NCI-H1105 (cell line): Measurements from ENCODE around the gene KLRC4.
"Not testable (repeated sequence)": the region's sequence is repeated elsewhere in the genome, so short reads cannot be mapped to it uniquely, and the experiment has no call there.

Source experiments
- DNase-seq: peaks from one replicate; lab custom pipeline; 2025; lab: John Stamatoyannopoulos, UW

KLRC4 gene, protein sequence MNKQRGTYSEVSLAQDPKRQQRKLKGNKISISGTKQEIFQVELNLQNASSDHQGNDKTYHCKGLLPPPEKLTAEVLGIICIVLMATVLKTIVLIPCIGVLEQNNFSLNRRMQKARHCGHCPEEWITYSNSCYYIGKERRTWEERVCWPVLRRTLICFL

DNA sequence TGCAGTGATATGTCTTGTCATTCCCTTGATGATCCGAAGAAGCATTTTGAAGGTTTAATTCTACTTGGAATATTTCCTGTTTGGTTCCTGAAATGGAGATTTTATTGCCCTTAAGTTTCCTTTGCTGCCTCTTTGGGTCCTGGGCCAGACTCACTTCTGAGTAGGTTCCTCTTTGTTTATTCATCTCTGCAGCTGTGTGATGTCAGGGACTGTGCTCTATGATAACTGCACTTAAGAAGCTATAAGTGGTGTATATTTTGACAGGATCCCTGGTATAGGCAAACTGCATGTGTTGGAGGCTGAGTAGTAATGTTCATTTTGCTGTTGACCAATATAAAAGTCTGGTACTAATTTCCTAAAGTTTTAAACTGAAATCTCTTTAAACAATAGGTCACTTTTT lies at the start of gene KLRC4:
KLRC4 (minus strand) TSS at position 366 of the 400 bp plus-strand sequence; CDS start at position 184, 182 bp downstream.
- peak; percentile 21 for DNase-seq

DNA sequence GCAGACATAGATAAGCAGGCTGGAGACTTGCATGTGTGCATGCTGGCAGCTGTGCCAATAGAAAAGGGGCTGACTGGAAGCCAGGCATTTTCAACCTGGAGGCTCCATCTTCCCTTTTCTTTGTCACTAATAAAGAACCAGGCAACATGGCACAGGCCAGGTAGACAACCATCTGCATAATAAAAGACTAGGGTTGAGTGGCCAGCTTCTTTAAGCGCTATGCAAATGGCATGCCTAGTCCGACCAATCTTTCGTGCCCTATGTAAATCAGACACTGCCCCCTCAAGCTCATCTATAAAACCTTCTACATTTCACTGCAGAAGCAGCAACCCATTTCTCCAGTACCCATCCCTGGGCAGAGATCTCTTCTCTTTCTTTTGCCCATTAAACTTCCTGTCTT lies 48.2 kb upstream of the KLRC4 start:
- no peak for DNase-seq

DNA sequence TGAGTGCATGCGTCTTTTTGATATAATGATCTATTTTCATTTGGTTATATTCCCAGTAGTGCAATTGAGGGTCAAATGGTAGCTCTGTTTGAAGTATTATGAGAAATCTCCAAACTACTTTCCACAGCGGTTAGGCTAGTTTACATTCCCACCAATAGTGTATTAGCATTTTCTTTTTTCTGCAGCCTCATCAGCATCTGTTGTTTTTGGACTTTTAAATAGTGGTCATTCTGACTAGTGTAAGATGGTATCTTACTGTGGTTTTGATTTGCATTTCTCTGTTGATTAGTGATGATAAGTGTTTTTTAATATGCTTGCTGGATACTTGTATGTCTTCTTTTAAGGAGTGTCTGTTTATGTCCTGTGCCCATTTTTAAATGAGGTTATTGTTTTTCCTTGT lies 47.3 kb upstream of the KLRC4 start:
- DNase-seq = no peak

DNA sequence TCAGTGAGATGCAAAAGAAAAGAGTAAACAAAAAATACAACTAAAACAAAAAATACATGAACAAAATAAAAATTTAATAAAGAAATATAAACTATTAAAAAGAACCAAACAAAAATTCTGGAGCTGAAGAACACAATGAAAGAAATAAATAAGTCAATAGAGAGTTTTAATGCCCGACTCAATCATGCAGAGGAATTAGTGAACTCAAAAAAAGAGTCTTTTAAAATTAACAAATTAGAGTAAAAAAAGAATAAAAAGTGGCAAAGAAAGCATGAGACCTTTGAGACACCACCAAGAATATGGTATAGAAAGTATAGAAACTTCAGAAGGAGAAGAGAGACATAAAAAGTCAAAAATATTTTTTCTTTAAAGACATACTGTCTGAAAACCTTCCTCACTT lies 46.2 kb upstream of the KLRC4 start:
- no peak for DNase-seq

DNA sequence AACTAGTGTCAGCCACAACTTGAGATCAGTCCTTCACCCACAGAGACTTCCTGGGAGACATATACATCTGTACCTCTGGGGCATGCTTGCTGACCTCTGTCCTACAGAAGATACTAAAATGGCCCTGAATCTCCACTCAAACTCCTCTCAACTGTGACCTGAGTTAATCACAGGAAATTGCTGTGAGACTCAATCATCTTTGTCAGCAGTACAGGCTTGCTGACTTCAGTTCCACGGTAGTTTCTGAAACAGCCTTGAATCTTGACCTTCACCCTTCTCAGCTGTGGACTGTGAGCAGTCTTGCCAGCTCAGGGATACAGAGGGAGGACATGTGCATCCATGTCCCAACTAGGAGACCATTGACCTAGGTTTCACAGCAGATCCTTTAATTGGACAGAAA lies 45.0 kb upstream of the KLRC4 start:
- DNase-seq = no peak

DNA sequence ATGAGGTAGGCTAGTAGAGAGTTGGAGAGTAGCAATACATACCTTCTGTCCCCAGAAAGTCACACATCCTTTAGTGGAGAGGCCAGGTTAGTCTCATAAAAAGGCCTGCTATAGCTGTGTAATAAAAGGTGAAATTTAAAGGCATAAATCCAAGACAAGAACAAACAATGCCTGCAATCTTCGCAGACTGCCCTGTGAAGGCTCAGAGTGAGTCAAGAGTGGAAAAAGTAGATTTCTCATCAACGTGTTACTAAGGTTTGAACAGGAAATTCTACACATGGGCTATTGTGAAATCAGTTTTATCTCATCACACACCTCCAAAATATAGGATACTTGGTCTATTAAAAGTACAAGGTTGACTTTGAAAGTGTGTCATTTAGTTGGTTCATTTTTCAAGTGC lies 43.6 kb upstream of the KLRC4 start, which contains the start of gene KLRC1:
KLRC1 (minus strand) TSS at position 222 of the 400 bp plus-strand sequence. CDS start 2,221 bp downstream, outside the sequence.
- no peak for DNase-seq

DNA sequence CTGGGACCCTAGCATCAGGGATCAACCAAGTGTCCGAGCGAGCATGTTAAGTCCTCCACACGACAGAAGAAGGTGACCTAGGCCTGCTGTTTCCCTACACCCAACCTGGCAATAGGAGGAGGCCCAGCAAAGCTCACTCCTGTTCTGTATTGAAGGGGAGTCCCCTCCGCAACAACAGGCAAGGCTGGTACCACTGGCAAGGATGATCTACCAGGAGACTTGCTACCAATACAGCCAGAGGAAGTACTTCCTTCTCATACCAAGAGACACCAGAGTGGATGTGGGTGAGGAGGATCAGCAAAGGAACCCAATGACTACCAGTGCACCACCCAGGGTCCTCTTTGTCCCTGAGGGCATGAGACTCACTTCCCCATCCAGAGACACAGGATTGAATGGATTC lies 38.7 kb upstream of the KLRC4 start:
- no peak for DNase-seq

DNA sequence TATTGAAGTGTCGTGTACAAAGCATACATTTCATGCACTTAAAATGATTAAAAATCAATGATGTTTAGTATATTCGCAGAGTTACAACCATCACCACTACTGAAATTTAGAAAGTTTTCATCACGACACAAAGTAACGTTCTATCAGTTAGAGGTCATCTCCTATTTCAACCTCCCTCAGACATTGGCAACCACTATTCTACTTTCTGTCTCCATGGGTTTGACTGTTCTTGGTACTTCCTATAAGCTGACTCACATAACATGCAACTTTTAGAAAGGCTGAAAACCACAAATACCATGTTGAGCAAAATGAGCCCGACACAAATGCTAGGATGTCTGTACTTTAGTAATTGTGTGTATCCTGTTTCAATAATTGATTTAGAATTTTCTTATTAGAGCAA lies 36.5 kb upstream of the KLRC4 start:
- not testable (repeated sequence) for DNase-seq

DNA sequence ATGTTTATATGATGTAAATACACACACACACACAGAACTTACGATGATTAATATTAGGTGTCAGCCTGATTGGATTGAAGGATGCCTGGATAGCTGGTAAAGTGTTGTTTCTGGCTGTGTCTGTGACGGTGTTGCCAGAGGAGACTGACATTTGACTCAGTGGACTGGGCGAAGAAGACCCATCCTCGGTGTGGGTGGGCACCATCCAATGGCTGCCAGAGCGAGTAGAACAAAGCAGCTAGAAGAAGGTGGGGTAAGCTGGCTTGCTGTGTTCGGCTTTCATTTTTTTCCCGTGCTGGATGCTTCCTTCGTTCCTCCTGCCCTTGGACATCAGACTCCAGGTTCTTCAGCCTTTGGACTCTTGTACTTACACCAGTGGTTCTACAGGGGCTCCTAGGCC lies 31.6 kb upstream of the KLRC4 start:
- DNase-seq = not testable (repeated sequence)

DNA sequence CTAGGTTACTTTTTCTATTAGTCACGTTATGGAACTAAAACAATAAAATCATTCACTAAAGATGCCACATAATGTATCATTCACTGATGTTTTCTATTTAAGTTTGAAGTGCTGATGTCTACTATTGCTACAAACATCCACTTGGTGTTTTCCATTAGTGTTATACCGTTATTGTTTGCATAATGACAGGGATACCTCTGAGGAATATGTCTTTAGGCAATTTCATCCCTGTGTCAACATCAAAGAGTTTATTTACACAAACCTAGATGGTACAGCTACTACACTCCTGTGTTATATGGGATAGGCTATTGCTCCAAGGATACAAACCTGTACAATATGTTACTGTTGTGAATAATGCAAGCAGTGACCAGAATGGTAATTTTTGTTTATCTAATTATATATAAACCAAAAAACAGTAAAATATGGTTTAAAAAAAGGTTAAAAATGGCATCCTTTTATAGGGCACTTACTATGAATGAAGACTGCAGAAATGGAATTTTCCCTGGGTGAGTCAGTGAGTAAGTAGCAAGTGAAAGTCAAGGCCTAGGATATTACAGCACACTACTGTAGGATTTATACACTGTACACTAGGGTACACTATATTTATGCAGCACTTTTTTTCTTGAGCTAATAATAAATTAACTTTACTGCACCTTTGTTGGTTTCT lies 30.2 kb upstream of the KLRC4 start:
- DNase-seq = not testable (repeated sequence)

DNA sequence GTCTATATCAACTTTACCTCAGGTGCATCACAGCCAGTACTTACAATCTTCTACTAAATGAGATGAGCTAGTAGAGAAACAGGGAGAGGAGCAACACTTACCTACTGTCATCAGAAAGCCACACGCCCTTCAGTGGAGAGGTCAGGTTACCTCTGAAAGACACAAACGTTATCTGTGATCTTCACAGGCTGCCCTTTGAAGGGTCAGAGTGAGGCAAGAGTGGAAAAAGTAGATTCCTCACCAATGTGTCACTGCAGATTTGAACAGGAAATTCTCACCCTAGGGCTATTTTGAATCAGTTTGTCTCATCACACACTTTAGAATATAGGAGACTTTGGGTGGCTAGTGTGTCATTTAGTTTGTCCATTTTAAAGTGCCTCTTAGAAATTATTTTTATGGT lies 28.0 kb upstream of the KLRC4 start:
- not testable (repeated sequence) for DNase-seq

DNA sequence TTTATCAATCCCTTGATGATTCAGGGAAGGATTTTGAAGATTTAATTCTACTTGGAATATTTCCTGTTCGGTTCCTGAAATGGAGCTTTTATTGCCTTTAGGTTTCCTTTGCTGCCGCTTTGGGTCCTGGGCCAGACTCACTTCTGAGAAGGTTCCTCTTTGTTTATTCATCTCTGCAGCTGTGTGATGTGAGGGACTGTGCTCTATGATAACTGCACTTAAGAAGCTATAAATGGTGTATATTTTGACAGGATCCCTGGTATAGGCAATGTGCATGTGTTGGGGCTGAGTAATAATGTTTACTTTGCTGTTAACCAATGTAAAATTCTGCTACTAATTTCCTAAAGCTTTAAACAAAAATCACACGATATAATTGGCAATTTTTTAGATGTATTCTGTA lies 26.3 kb upstream of the KLRC4 start, which contains the start of gene KLRC2:
KLRC2 (minus strand) TSS at position 195 of the 400 bp plus-strand sequence; CDS start at position 171, 24 bp downstream.
- DNase-seq = not testable (repeated sequence)

DNA sequence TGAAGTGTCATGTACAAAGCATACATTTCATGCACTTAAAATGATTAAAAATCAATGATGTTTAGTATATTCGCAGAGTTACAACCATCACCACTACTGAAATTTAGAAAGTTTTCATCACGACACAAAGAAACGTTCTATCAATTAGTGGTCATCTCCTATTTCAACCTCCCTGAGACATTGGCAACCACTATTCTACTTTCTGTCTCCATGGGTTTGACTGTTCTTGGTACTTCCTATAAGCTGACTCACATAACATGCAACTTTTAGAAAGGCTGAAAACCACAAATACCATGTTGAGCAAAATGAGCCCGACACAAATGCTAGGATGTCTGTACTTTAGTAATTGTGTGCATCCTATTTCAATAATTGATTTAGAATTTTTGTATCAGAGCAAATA lies 21.1 kb upstream of the KLRC4 start:
- DNase-seq = not testable (repeated sequence)

DNA sequence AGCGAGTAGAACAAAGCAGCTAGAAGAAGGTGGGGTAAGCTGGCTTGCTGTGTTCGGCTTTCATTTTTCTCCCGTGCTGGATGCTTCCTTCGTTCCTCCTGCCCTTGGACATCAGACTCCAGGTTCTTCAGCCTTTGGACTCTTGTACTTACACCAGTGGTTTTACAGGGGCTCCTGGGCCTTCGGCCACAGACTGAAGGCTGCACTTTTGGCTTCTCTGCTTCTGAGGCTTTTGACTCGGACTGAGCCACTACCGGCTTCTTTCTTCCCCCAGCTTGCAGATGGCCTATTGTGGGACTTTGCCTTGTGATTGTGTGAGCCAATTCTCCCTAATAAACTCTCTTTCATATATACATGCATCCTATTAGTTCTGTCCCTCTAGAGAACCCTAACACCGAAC lies 16.4 kb upstream of the KLRC4 start:
- not testable (repeated sequence) for DNase-seq

DNA sequence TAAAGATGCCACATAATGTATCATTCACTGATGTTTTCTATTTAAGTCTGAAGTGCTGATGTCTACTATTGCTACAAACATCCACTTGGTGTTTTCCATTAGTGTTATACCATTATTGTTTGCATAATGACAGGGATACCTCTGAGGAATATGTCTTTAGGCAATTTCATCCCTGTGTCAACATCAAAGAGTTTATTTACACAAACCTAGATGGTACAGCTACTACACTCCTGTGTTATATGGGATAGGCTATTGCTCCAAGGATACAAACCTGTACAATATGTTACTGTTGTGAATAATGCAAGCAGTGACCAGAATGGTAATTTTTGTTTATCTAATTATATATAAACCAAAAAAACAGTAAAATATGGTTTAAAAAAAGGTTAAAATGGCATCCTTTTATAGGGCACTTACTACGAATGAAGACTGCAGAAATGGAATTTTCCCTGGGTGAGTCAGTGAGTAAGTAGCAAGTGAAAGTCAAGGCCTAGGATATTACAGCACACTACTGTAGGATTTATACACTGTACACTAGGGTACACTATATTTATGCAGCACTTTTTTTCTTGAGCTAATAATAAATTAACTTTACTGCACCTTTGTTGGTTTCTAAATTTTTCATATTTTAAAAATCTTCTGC lies 14.8 kb upstream of the KLRC4 start:
- not testable (repeated sequence) for DNase-seq

DNA sequence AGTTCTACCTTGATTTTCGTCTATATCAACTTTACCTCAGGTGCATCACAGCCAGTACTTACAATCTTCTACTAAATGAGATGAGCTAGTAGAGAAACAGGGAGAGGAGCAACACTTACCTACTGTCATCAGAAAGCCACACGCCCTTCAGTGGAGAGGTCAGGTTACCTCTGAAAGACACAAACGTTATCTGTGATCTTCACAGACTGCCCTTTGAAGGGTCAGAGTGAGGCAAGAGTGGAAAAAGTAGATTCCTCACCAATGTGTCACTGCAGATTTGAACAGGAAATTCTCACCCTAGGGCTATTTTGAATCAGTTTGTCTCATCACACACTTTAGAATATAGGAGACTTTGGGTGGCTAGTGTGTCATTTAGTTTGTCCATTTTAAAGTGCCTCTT lies 12.6 kb upstream of the KLRC4 start:
- DNase-seq = not testable (repeated sequence)

DNA sequence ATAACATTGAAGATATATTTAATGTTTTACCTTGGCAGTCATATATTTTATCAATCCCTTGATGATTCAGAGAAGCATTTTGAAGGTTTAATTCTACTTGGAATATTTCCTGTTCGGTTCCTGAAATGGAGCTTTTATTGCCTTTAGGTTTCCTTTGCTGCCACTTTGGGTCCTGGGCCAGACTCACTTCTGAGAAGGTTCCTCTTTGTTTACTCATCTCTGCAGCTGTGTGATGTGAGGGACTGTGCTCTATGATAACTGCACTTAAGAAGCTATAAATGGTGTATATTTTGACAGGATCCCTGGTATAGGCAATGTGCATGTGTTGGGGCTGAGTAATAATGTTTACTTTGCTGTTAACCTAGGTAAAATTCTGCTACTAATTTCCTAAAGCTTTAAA lies 10.8 kb upstream of the KLRC4 start, which contains the start of gene KLRC3:
KLRC3 (minus strand) TSS at position 262 of the 400 bp plus-strand sequence; CDS start at position 217, 45 bp downstream.
- not testable (repeated sequence) for DNase-seq

DNA sequence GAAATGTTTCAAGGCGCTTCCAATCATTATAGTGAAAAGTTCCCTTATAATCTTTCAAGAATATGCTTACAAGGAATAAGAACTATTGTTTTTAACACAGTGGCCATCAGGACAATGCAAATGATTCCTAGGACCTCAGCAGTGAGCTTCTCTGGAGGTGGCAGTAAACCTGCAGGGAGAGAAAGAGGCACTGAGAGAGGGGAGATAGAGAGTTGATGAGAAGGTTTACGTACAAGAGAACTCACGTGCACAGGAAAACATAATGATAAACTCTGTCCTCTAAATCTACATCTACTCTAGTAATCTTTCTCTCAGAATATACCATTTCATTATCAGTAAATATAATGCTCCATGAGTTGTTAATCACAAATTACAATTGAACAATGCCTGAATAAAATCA lies 715 bp downstream of the KLRC4 start:
- no peak for DNase-seq

DNA sequence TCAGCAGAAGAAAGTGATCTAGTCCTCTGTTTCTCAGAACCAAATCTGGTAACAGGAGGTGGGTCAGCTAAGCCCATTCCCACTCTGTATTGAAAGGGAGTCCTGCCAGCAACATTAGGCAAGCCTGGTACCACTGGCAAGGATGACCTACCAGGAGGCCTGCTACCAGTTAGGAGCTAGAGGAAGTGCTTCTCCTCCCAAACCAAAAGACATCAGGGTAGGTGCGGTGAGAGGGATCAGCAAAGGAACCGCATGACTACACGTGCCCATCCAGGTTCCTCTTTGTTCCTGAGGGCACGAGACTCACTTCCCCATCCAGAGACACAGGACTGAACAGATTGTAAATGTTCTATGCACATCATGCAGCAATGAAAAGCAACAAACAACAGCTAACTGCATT lies 2.8 kb downstream of the KLRC4 start:
- DNase-seq = no peak

DNA sequence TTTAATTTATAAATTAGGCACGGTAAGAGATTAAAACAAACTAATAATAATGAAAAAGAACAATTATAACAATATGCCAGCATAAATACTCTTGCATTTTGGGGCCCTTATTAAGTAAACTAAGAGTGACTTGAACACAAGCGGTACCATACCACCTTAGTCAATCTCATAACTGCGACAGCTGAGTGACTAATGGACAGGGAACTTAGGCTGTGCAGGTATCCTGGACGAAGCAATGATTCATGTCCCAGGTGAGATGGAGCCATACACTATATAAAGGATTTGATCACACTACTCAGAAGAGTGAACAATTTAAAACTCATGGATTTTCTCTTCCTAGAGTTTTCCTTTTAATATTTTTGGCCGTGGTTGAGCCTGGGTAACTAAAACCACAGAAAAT lies 4.3 kb downstream of the KLRC4 start:
- no peak for DNase-seq

DNA sequence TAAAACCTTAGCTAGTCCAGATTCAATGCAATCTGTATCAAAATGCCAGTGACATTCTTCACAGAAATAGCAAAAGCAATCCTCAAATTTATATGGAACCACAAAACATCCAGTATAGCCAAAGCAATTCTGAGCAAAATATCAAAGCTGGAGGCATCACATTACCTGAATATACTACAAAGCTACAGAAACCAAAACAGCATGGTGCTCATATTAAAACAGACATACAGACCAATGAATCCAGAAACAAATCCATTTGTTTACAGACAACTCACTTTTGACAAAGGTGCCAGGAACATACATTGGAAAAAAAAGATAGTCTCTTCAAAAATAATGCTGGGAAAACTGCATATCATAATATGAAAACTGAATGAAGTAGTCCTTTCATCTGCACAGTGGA lies 4.8 kb downstream of the KLRC4 start:
- DNase-seq = no peak

DNA sequence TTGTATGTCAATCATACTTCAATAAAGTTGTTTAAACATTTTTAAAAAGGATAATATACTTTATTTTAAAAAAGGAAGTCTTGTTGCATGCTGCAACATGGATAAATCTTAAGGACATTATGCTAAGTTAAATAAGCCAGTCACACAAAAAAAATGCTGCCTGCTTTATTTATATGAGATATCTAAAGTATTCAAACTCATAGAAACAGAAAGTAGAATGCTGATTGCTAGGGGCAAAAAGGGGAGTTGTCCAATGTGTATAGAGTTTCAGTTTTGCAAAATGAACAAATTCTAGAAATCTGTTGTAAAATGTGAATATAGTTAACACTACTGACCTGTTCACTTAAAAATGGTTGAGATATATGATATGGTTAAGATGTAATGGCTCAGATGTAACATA lies 8.7 kb downstream of the KLRC4 start:
- DNase-seq = no peak

DNA sequence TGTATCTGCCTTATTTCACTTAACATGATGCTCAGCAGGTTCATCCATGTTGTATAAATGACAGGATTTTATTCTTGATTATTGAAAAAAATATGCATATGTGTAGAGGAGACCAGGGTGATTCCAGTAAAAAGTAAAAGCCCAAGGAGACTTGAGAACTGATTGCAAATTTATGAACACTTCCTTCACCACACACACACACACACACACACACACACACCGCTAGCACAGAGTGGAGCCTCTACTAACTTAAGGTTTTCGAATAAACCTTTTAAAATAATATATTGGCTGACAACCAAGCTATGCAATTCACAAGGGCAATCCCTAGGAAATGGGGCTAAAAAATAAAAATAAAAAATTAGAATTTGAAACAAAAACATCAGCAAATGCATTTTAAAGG lies 11.4 kb downstream of the KLRC4 start:
- no peak for DNase-seq
